RWPE1 (cell line): ENCODE measurements around the gene ATG16L2.

ENCODE experiments used
- CTCF ChIA-PET: fragments of 350-600 bp; sonication (Branson Sonifier 250); formaldehyde crosslinking; extraction: SDS; loops from one replicate; lab custom pipeline; 2021; lab: Yijun Ruan, JAX
- POLR2A ChIA-PET: fragments of 400-600 bp; formaldehyde crosslinking; extraction: SDS; loops from one replicate; lab custom pipeline; 2020; ENCODE audit warnings: antibody characterized with exemption; ENCODE audit not compliant: low non-redundant PET; lab: Yijun Ruan, JAX
- DNase-seq: peaks from one replicate; pipeline ENCODE4 v3.0.0; 2012; ENCODE audit warnings: low spot score
- H3K27ac ChIP-seq: fragments of 450-650 bp; 2 replicates; pipeline ENCODE4 v1.5.1; 2017
- TF ChIP-seq, protein P1 (sequence below): fragments of 450-650 bp; conservative IDR thresholded peaks from 2 replicates; pipeline ENCODE4 v1.5.1; 2017; ENCODE audit warnings: low read depth, mild to moderate bottlenecking

ATG16L2 gene

GRCh38 chr11:72860592-72860991 is 46.4 kb downstream of the ATG16L2 start:
- no peak overlapping the region for H3K27ac ChIP-seq
- no peak for DNase-seq
- POLR2A ChIA-PET: no interaction called here
- CTCF ChIA-PET: interaction anchor here (0.6 kb wide), 1 partner anchor 156 kb away, joined by 3 read pairs; no protein-coding TSS in a partner anchor
- TF ChIP-seq, protein P1, sequence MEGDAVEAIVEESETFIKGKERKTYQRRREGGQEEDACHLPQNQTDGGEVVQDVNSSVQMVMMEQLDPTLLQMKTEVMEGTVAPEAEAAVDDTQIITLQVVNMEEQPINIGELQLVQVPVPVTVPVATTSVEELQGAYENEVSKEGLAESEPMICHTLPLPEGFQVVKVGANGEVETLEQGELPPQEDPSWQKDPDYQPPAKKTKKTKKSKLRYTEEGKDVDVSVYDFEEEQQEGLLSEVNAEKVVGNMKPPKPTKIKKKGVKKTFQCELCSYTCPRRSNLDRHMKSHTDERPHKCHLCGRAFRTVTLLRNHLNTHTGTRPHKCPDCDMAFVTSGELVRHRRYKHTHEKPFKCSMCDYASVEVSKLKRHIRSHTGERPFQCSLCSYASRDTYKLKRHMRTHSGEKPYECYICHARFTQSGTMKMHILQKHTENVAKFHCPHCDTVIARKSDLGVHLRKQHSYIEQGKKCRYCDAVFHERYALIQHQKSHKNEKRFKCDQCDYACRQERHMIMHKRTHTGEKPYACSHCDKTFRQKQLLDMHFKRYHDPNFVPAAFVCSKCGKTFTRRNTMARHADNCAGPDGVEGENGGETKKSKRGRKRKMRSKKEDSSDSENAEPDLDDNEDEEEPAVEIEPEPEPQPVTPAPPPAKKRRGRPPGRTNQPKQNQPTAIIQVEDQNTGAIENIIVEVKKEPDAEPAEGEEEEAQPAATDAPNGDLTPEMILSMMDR: no peak

- DNase-seq: no peak
- TF ChIP-seq, protein P1: no peak
- ChIA-PET CTCF (interaction anchor here (0.7 kb wide), 1 partner anchor 28 kb away, joined by 3 read pairs; no protein-coding TSS in a partner anchor), POLR2A (no interaction called here)
- no peak overlapping the region for H3K27ac ChIP-seq
Measured at GRCh38 chr11:72863091-72863490, 48.9 kb downstream of the ATG16L2 start.

GRCh38 chr11:72863916-72864315 is 49.7 kb downstream of the ATG16L2 start:
- ChIA-PET CTCF (no interaction called here), POLR2A (no interaction called here)
- no peak for DNase-seq
- TF ChIP-seq, protein P1: no peak
- H3K27ac ChIP-seq: no peak overlapping the region

- CTCF ChIA-PET: no interaction called here
- H3K27ac ChIP-seq: no peak overlapping the region
- TF ChIP-seq, protein P1: no peak
- POLR2A ChIA-PET: no interaction called here
- no peak for DNase-seq
Measured at GRCh38 chr11:72864702-72865655, 50.8 kb downstream of the ATG16L2 start.

- ChIA-PET POLR2A (interaction anchor here (1.2 kb wide), 1 partner anchor 10 kb away, joined by 3 read pairs; no protein-coding TSS in a partner anchor), CTCF (no interaction called here)
- DNase-seq: no peak
- TF ChIP-seq, protein P1: no peak
- no peak overlapping the region for H3K27ac ChIP-seq
Measured at GRCh38 chr11:72867970-72868369, 53.8 kb downstream of the ATG16L2 start.

- no peak overlapping the region for H3K27ac ChIP-seq
- TF ChIP-seq, protein P1: no peak
- no peak for DNase-seq
- CTCF ChIA-PET: no interaction called here
- POLR2A ChIA-PET: no interaction called here
Measured at GRCh38 chr11:72869831-72870230, 55.6 kb downstream of the ATG16L2 start.
